GM21515 (cell line): ENCODE results near the gene TRIAP1.

Experiments
- ATAC-seq: cut with Tn5 transposase; IDR thresholded peaks from one replicate; pipeline ENCODE4 v1.9.1; 2021; ENCODE audit not compliant: unreplicated experiment

TRIAP1 gene

GRCh38 chr12:120432772-120433525 is 13.2 kb downstream of the TRIAP1 start:
- ATAC-seq: no peak

- ATAC-seq: no peak
Observed at GRCh38 chr12:120429368-120429767, 16.8 kb downstream of the TRIAP1 start.

GRCh38 chr12:120428597-120429229 is 17.5 kb downstream of the TRIAP1 start:
- ATAC-seq: no peak

- ATAC-seq: no peak
Observed at GRCh38 chr12:120425797-120426196, 20.4 kb downstream of the TRIAP1 start.

- no peak for ATAC-seq
Observed at GRCh38 chr12:120422892-120423456, 23.2 kb downstream of the TRIAP1 start.

GRCh38 chr12:120421701-120422100 is 24.5 kb downstream of the TRIAP1 start:
- ATAC-seq: no peak

- no peak for ATAC-seq
Observed at GRCh38 chr12:120417917-120418580, 28.1 kb downstream of the TRIAP1 start.

GRCh38 chr12:120416490-120417216 is 29.5 kb downstream of the TRIAP1 start:
- no peak for ATAC-seq

- no peak for ATAC-seq
Observed at GRCh38 chr12:120413901-120414695, 32.1 kb downstream of the TRIAP1 start.

GRCh38 chr12:120412421-120412820 is 33.8 kb downstream of the TRIAP1 start:
- no peak for ATAC-seq

- ATAC-seq: no peak
Observed at GRCh38 chr12:120408771-120409170, 37.4 kb downstream of the TRIAP1 start.

GRCh38 chr12:120406553-120406952 is 39.6 kb downstream of the TRIAP1 start:
- no peak for ATAC-seq

GRCh38 chr12:120406069-120406468 is 40.1 kb downstream of the TRIAP1 start:
- no peak for ATAC-seq

GRCh38 chr12:120404271-120404670 is 41.9 kb downstream of the TRIAP1 start:
- no peak for ATAC-seq

GRCh38 chr12:120403869-120404268 is 42.3 kb downstream of the TRIAP1 start:
- ATAC-seq: no peak

GRCh38 chr12:120402217-120402616 is 44.0 kb downstream of the TRIAP1 start:
- ATAC-seq: no peak

- ATAC-seq: no peak
Observed at GRCh38 chr12:120399531-120399930, 46.7 kb downstream of the TRIAP1 start.

GRCh38 chr12:120397824-120398540 is 48.2 kb downstream of the TRIAP1 start:
- ATAC-seq: no peak

GRCh38 chr12:120394483-120395367 is 51.5 kb downstream of the TRIAP1 start:
- no peak for ATAC-seq
